Stimulated activated effector memory CD8-positive, alpha-beta T cell treated with anti-CD3 and anti-CD28 coated beads, Interleukin-12 subunit alpha, Interleukin-12 subunit beta, amount 100 ng/mL, for 72 hours (primary cell): ENCODE measurements around the gene NPFF.
A peak's percentile ranks its signal among the peaks of the same experiment; 100 is the strongest.
"Not testable (repeated sequence)": the region's sequence is repeated elsewhere in the genome, so short reads cannot be mapped to it uniquely, and the experiment has no call there.

Experiments used
- ATAC-seq: fragments of 150-1000 bp; cut with Tn5 transposase; 2 replicates; pipeline ENCODE4 v1.10.0; 2021
- DNase-seq, 2 donors: peaks; one replicate each; pipeline ENCODE4 v3.0.0; 2021 to 2022; ENCODE audit warnings: low spot score in 2 of 2
- H3K27ac Mint-ChIP-seq: one replicate; pipeline ENCODE4 v1.8.0; 2022; ENCODE audit warnings: mild to moderate bottlenecking, mixed read lengths
- H3K36me3 Mint-ChIP-seq: one replicate; pipeline ENCODE4 v1.8.0; 2022; ENCODE audit warnings: mild to moderate bottlenecking, mixed read lengths
- H3K4me1 Mint-ChIP-seq: one replicate; pipeline ENCODE4 v1.8.0; 2022; ENCODE audit warnings: mixed read lengths
- H3K4me3 Mint-ChIP-seq: one replicate; pipeline ENCODE4 v1.8.0; 2022; ENCODE audit warnings: mild to moderate bottlenecking, mixed read lengths
- H3K9me3 Mint-ChIP-seq: one replicate; pipeline ENCODE4 v1.8.0; 2022; ENCODE audit warnings: mixed read lengths

NPFF gene

GRCh38 chr12:53492188-53492587, 15.1 kb downstream of the NPFF start:
- Mint-ChIP-seq H3K4me1 (peaks cover 34% of the 10 kb centered on the region), H3K36me3 (peaks cover 31% of the 10 kb centered on the region), H3K9me3 (no peaks in the 10 kb centered on the region)

GRCh38 chr12:53489242-53489864, 17.9 kb downstream of the NPFF start:
- no peaks in the 10 kb centered on the region for H3K9me3 Mint-ChIP-seq
- H3K36me3 Mint-ChIP-seq: peaks cover 60% of the 10 kb centered on the region
- no peak for DNase-seq
- peak overlapping the region; percentile 34 for H3K27ac Mint-ChIP-seq
- no peak for ATAC-seq
- no peak overlapping the region for H3K4me3 Mint-ChIP-seq
- H3K4me1 Mint-ChIP-seq: peaks cover 40% of the 10 kb centered on the region

More at GRCh38 chr12:53492188-53492587, 15.1 kb downstream of the NPFF start:
- Mint-ChIP-seq H3K4me3 (peak overlapping the region; percentile 78), H3K27ac (peak overlapping the region; percentile 89)
- DNase-seq (no peak), ATAC-seq (no peak)

- Mint-ChIP-seq H3K9me3 (no peaks in the 10 kb centered on the region), H3K27ac (peak overlapping the region; percentile 83), H3K4me3 (no peak overlapping the region), H3K4me1 (peaks cover 22% of the 10 kb centered on the region), H3K36me3 (peaks cover 78% of the 10 kb centered on the region)
- no peak for DNase-seq
- no peak for ATAC-seq
Observed at GRCh38 chr12:53486736-53487487, 20.4 kb downstream of the NPFF start.

GRCh38 chr12:53485955-53486735, 21.1 kb downstream of the NPFF start:
- ATAC-seq: peak; percentile 5
- no peak overlapping the region for H3K4me3 Mint-ChIP-seq
- H3K27ac Mint-ChIP-seq: peak overlapping the region; percentile 83
- H3K4me1 Mint-ChIP-seq: peaks cover 22% of the 10 kb centered on the region
- H3K36me3 Mint-ChIP-seq: peaks cover 86% of the 10 kb centered on the region
- no peaks in the 10 kb centered on the region for H3K9me3 Mint-ChIP-seq
- no peak for DNase-seq

- peaks cover 94% of the 10 kb centered on the region for H3K36me3 Mint-ChIP-seq
- H3K4me3 Mint-ChIP-seq: no peak overlapping the region
- peaks cover 22% of the 10 kb centered on the region for H3K4me1 Mint-ChIP-seq
- ATAC-seq: no peak
- H3K27ac Mint-ChIP-seq: no peak overlapping the region
- no peaks in the 10 kb centered on the region for H3K9me3 Mint-ChIP-seq
- no peak for DNase-seq
Observed at GRCh38 chr12:53484686-53485575, 22.4 kb downstream of the NPFF start.

GRCh38 chr12:53483979-53484377, 23.3 kb downstream of the NPFF start:
- DNase-seq: no peak
- Mint-ChIP-seq H3K36me3 (peaks cover 97% of the 10 kb centered on the region), H3K27ac (peak overlapping the region; percentile 67), H3K4me3 (no peak overlapping the region), H3K4me1 (peaks cover 22% of the 10 kb centered on the region), H3K9me3 (no peaks in the 10 kb centered on the region)
- peak; percentile 52 for ATAC-seq

- DNase-seq (no peak), ATAC-seq (no peak)
- Mint-ChIP-seq H3K36me3 (peaks cover 98% of the 10 kb centered on the region), H3K27ac (peak overlapping the region; percentile 67), H3K9me3 (no peaks in the 10 kb centered on the region), H3K4me3 (no peak overlapping the region), H3K4me1 (peaks cover 22% of the 10 kb centered on the region)
Observed at GRCh38 chr12:53483225-53483978, 23.9 kb downstream of the NPFF start.

GRCh38 chr12:53482626-53483168, 24.6 kb downstream of the NPFF start:
- no peak for DNase-seq
- H3K9me3 Mint-ChIP-seq: no peaks in the 10 kb centered on the region
- no peak overlapping the region for H3K4me3 Mint-ChIP-seq
- peaks cover 22% of the 10 kb centered on the region for H3K4me1 Mint-ChIP-seq
- peaks cover 100% of the 10 kb centered on the region for H3K36me3 Mint-ChIP-seq
- no peak for ATAC-seq
- peak overlapping the region; percentile 78 for H3K27ac Mint-ChIP-seq

- H3K9me3 Mint-ChIP-seq: no peaks in the 10 kb centered on the region
- DNase-seq: no peak
- H3K27ac Mint-ChIP-seq: peak overlapping the region; percentile 78
- no peak for ATAC-seq
- H3K4me3 Mint-ChIP-seq: no peak overlapping the region
- H3K4me1 Mint-ChIP-seq: peaks cover 23% of the 10 kb centered on the region
- peaks cover 100% of the 10 kb centered on the region for H3K36me3 Mint-ChIP-seq
Observed at GRCh38 chr12:53481939-53482586, 25.2 kb downstream of the NPFF start.

- peaks cover 25% of the 10 kb centered on the region for H3K4me1 Mint-ChIP-seq
- H3K9me3 Mint-ChIP-seq, H3K4me3 Mint-ChIP-seq, DNase-seq, ATAC-seq: not testable (repeated sequence)
- peak overlapping the region; percentile 78 for H3K27ac Mint-ChIP-seq
- peaks cover 100% of the 10 kb centered on the region for H3K36me3 Mint-ChIP-seq
Observed at GRCh38 chr12:53481458-53481857, 25.8 kb downstream of the NPFF start.

- no peak for DNase-seq
- Mint-ChIP-seq H3K9me3 (no peaks in the 10 kb centered on the region), H3K4me3 (no peak overlapping the region), H3K36me3 (peaks cover 100% of the 10 kb centered on the region), H3K27ac (peak overlapping the region; percentile 78), H3K4me1 (peaks cover 19% of the 10 kb centered on the region)
- ATAC-seq: no peak
Observed at GRCh38 chr12:53480491-53481442, 26.5 kb downstream of the NPFF start.

GRCh38 chr12:53479331-53479730, 28.0 kb downstream of the NPFF start:
- peaks cover 25% of the 10 kb centered on the region for H3K4me1 Mint-ChIP-seq
- H3K36me3 Mint-ChIP-seq: peaks cover 100% of the 10 kb centered on the region
- ATAC-seq (no peak), DNase-seq (no peak)
- no peak overlapping the region for H3K4me3 Mint-ChIP-seq
- no peaks in the 10 kb centered on the region for H3K9me3 Mint-ChIP-seq
- H3K27ac Mint-ChIP-seq: peak overlapping the region; percentile 96

GRCh38 chr12:53478865-53479264, 28.4 kb downstream of the NPFF start:
- Mint-ChIP-seq H3K27ac (peak overlapping the region; percentile 96), H3K36me3 (peaks cover 100% of the 10 kb centered on the region)
- DNase-seq: no peak

More at GRCh38 chr12:53478865-53479264, 28.4 kb downstream of the NPFF start:
- peak; percentile 40 for ATAC-seq
- no peak overlapping the region for H3K4me3 Mint-ChIP-seq
- H3K9me3 Mint-ChIP-seq: no peaks in the 10 kb centered on the region
- H3K4me1 Mint-ChIP-seq: peaks cover 30% of the 10 kb centered on the region
